Loucy (cell line): ENCODE results near the gene SMPX.

Source experiments
- H2AFZ ChIP-seq: fragments of 200-600 bp; sonication (generic); 2 replicates; pipeline ENCODE4 v1.6.0; 2016; ENCODE audit warnings: antibody characterized with exemption, mild to moderate bottlenecking, low read length, moderate library complexity
- H3F3A ChIP-seq: fragments of 200-600 bp; 2 replicates; pipeline ENCODE4 v1.6.0; 2016; ENCODE audit warnings: antibody characterized with exemption, low read depth, mild to moderate bottlenecking
- H3K27me3 ChIP-seq: fragments of 200-600 bp; sonication (generic); 2 replicates; pipeline ENCODE4 v1.6.1; 2014; ENCODE audit warnings: low read length, mild to moderate bottlenecking; ENCODE audit not compliant: insufficient read depth, poor library complexity, severe bottlenecking
- H3K36me3 ChIP-seq: fragments of 200-600 bp; sonication (generic); 2 replicates; pipeline ENCODE4 v1.6.1; 2016; ENCODE audit warnings: low read length; ENCODE audit not compliant: insufficient read depth
- H3K4me1 ChIP-seq: fragments of 200-600 bp; sonication (generic); 2 replicates; pipeline ENCODE4 v1.5.1; 2014; ENCODE audit warnings: low read length, mild to moderate bottlenecking; ENCODE audit not compliant: insufficient read depth, poor library complexity, severe bottlenecking
- H3K4me2 ChIP-seq: fragments of 200-600 bp; sonication (generic); 2 replicates; pipeline ENCODE4 v1.6.0; 2014; ENCODE audit warnings: antibody characterized with exemption, low read length, low read depth, mild to moderate bottlenecking; ENCODE audit not compliant: poor library complexity, severe bottlenecking
- H3K4me3 ChIP-seq: fragments of 200-600 bp; sonication (generic); 2 replicates; pipeline ENCODE4 v1.5.1; 2014; ENCODE audit warnings: low read length, mild to moderate bottlenecking, mixed read lengths; ENCODE audit not compliant: poor library complexity, severe bottlenecking
- H3K79me2 ChIP-seq: fragments of 200-600 bp; sonication (generic); 2 replicates; pipeline ENCODE4 v1.6.1; 2014; ENCODE audit warnings: low read length; ENCODE audit not compliant: insufficient read depth
- H3K9ac ChIP-seq: fragments of 200-600 bp; sonication (generic); 2 replicates; pipeline ENCODE4 v1.6.0; 2014; ENCODE audit warnings: mild to moderate bottlenecking, low read depth, low read length, moderate library complexity; ENCODE audit not compliant: poor library complexity, severe bottlenecking
- H3K9me2 ChIP-seq: fragments of 200-600 bp; sonication (generic); replicated peaks from 2 replicates; pipeline ENCODE4 v1.6.1; 2016; ENCODE audit warnings: low read depth, low read length, mixed read lengths
- H3K9me3 ChIP-seq: fragments of 200-600 bp; sonication (generic); 2 replicates; pipeline ENCODE4 v1.6.1; 2014; ENCODE audit warnings: mild to moderate bottlenecking, antibody characterized with exemption, low read length, low read depth; ENCODE audit not compliant: insufficient read depth
- H4K20me1 ChIP-seq: fragments of 200-600 bp; sonication (generic); 2 replicates; pipeline ENCODE4 v1.6.0; 2014; ENCODE audit warnings: antibody characterized with exemption, low read length, mild to moderate bottlenecking; ENCODE audit not compliant: insufficient read depth, poor library complexity, severe bottlenecking
- EZH2phosphoT487 ChIP-seq: fragments of 200-600 bp; IDR thresholded peaks from 2 replicates; pipeline ENCODE4 v1.6.1; 2018; ENCODE audit warnings: antibody characterized with exemption, mild to moderate bottlenecking, moderate library complexity, borderline replicate concordance
- TF ChIP-seq, protein P1 (sequence below): fragments of 200-600 bp; sonication (generic); conservative IDR thresholded peaks from 2 replicates; pipeline ENCODE4 v1.5.1; 2014; ENCODE audit warnings: mild to moderate bottlenecking, antibody characterized with exemption, low read length

Gene SMPX

DNA sequence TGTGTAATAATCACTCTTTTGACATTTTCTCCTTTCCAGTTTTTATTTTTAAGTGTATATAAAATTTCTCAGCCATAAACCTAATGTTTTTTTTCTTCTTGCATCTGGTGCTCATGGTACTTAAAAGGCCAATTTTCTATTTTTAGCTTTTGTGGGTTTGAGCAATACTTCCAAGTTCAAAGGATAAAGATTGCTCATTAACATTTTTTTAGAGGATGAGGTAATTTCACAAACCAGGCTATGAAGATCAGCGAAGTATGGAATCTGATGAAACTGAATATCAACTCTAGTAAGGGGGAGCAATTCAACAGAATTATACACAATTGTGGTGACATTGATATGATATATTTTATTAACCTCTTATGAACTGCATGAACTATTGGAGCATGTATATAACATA lies 74.0 kb downstream of the SMPX start:
- no peaks in the 10 kb centered on the region for H3K9me2 ChIP-seq
- H3K4me3 ChIP-seq = no peak overlapping the region
- H2AFZ ChIP-seq = no peak overlapping the region
- no peaks in the 10 kb centered on the region for H3K9me3 ChIP-seq
- no peaks in the 10 kb centered on the region for H4K20me1 ChIP-seq
- H3K4me2 ChIP-seq = no peak overlapping the region
- no peaks in the 10 kb centered on the region for H3K36me3 ChIP-seq
- no peak for TF ChIP-seq EZH2phosphoT487
- TF ChIP-seq, protein P1, sequence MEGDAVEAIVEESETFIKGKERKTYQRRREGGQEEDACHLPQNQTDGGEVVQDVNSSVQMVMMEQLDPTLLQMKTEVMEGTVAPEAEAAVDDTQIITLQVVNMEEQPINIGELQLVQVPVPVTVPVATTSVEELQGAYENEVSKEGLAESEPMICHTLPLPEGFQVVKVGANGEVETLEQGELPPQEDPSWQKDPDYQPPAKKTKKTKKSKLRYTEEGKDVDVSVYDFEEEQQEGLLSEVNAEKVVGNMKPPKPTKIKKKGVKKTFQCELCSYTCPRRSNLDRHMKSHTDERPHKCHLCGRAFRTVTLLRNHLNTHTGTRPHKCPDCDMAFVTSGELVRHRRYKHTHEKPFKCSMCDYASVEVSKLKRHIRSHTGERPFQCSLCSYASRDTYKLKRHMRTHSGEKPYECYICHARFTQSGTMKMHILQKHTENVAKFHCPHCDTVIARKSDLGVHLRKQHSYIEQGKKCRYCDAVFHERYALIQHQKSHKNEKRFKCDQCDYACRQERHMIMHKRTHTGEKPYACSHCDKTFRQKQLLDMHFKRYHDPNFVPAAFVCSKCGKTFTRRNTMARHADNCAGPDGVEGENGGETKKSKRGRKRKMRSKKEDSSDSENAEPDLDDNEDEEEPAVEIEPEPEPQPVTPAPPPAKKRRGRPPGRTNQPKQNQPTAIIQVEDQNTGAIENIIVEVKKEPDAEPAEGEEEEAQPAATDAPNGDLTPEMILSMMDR = no peak
- H3K27me3 ChIP-seq = no peaks in the 10 kb centered on the region
- no peaks in the 10 kb centered on the region for H3F3A ChIP-seq
- no peaks in the 10 kb centered on the region for H3K4me1 ChIP-seq
- H3K79me2 ChIP-seq = no peaks in the 10 kb centered on the region
- H3K9ac ChIP-seq = no peak overlapping the region

DNA sequence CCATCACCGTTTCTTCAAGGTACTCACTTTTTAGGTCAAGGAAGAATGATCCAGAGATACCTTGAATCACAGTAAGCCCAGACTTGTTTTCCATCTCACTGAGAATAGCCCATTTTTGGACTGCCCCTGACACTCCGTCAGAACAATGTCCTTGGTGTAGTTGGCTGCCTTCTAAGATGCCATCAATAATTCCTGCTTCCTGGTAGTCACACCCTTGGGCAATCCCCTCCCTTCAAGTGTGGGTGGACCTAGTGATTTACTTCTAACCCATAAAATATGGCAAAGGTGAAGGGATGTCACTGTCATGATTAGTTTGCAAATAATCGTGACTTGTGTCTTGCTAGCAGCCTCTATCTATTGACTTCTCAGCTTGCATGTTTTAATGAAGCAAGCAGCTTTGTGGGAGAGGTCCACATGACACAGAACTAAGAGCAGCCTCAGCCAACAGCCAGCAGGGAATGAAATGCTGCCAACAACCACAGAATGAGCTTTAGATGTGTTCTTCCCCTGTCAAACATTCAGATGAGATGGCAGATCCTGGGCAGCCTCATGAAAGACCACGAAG lies 79.8 kb downstream of the SMPX start:
- Histone ChIP-seq H3K9ac (no peak overlapping the region), H3K4me2 (no peak overlapping the region), H3K9me3 (no peaks in the 10 kb centered on the region), H3K9me2 (no peaks in the 10 kb centered on the region), H4K20me1 (no peaks in the 10 kb centered on the region), H3K36me3 (no peaks in the 10 kb centered on the region), H3K79me2 (no peaks in the 10 kb centered on the region), H2AFZ (no peak overlapping the region), H3K4me3 (no peak overlapping the region), H3K4me1 (no peaks in the 10 kb centered on the region), H3F3A (no peaks in the 10 kb centered on the region), H3K27me3 (no peaks in the 10 kb centered on the region)
- no peak for TF ChIP-seq EZH2phosphoT487
- TF ChIP-seq, protein P1 = no peak

DNA sequence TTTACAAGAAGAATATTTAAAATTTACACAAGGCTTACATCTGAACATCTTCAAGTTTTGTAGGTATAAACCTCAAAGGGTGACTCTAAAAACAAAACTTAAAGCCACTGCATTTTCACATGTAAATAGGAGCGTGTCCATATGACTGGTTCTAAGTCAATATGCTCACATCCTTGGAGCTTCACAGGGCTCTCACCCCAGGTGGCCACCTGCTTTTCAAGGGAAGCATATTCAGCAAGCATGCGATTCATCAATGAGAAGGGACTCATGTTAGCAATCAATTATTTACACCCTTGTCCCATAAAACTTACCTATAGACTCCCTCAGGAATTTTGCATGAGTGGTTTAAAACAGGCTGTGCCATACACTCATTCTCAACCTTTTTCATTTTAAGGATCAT lies 82.0 kb downstream of the SMPX start:
- TF ChIP-seq, protein P1 = no peak
- no peak for TF ChIP-seq EZH2phosphoT487
- H3K9me3 ChIP-seq = no peaks in the 10 kb centered on the region
- no peaks in the 10 kb centered on the region for H4K20me1 ChIP-seq

More for the DNA sequence above, 82.0 kb downstream of the SMPX start:
- Histone ChIP-seq H3K4me3 (no peak overlapping the region), H3K79me2 (no peaks in the 10 kb centered on the region), H3K4me1 (no peaks in the 10 kb centered on the region), H3K27me3 (no peaks in the 10 kb centered on the region), H2AFZ (no peak overlapping the region), H3K4me2 (no peak overlapping the region), H3K9me2 (no peaks in the 10 kb centered on the region), H3K9ac (no peak overlapping the region), H3K36me3 (no peaks in the 10 kb centered on the region), H3F3A (no peaks in the 10 kb centered on the region)
